HG02938 (cell line): ENCODE results near the gene PACS1.
"Not testable (repeated sequence)": the region's sequence is repeated elsewhere in the genome, so short reads cannot be mapped to it uniquely, and the experiment has no call there.

Source experiments
- ATAC-seq: cut with Tn5 transposase; IDR thresholded peaks from one replicate; pipeline ENCODE4 v1.9.1; 2021; ENCODE audit warnings: mild to moderate bottlenecking, moderate library complexity; ENCODE audit not compliant: unreplicated experiment

Gene PACS1

DNA sequence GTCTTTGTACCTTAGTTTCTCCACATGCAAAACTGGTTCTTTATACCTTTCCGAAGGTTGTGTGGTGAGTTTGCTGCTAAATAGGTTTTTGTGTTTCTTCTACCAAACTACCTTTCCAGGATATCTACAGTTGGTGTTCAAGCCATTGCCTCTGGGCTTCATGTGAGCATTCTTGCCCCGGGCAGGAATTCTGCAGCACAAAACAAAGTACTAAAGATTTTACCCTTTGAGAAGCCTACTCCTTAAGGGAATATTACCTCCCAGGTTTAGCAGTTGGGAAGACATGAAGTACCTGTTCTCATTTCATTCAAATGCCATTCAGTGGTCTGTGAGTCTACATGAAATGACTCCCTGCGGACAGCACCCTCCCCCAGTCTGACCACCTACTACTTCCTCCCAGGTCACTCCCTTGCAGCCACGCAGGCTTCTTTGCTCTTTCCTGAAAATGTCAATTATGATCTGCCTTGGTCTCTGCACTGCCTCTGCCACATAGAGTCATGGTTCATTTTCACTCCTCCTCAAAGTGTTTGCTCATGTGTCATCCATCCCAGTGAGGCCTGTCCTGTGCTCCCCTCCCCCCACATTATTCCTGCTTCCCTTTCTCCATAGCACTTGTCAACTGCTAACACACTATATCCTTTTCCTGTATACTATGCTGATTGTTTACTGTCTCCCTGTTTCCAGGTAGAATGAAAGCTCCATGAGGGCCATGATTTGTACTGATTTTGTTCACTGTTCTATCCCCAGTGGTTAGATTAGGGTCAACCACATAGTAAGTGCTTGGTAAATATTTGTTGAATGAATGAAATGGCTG is 36.9 kb downstream of the PACS1 start:
- no peak for ATAC-seq

DNA sequence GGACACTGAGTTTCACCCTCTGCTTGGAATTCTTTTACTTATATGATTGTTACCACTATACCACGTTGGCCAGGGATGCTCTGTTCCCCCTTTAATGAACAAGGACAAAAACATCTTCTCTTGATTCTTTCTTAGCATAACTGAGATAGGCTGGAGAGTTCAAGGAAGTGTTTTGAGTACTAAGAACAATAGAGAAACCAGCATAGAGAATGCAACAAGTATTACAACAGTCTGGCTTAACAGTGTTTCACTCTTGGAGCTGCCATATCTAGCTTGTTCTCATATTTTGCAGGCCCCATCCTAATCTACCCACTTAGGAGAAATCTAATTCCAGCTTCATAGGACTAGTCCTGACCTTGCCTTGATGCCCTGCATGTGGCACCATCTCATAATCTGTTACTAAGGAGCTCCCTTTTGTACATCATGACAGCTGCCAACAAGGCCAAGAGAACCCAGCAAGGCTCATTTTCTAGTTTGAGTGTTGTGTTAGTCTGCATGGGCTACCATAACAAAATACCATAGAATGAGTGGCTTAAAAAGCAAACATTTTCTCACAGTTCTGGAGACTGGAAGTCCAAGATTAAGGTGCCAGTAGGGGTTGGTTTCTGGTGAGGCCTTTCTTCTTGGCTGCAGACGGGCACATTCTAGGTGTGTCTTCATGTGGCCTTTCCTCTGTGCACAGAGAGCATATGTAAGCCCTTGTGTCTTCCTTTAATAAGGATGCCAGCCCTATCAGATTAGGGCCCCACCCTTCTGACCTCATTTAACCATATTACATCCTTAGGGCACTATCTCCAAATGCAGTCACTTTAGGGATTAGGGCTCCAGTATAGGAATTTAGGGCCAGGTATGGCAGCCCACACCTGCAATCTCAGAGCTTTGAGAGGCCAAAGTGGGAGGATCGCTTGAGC is 37.8 kb downstream of the PACS1 start:
- ATAC-seq, result no peak

DNA sequence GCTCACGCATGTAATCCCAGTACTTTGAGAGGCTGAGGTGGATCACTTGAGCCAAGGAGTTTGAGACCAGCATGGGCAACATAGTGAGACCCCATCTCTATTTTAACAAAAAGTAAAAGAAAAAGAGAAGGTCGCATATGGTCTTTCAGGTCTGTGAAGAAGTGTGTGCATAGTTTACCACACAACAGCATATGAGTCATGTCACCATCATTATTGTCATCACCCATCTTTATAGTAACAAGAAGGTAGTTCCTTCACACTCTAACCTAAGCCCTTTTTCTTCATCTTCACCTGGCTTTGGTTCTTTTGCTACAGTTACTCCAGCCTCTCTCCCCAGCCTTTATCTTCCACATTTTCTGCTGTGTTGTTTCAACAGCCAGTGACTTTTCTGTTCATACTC is 39.2 kb downstream of the PACS1 start:
- ATAC-seq, result no peak

DNA sequence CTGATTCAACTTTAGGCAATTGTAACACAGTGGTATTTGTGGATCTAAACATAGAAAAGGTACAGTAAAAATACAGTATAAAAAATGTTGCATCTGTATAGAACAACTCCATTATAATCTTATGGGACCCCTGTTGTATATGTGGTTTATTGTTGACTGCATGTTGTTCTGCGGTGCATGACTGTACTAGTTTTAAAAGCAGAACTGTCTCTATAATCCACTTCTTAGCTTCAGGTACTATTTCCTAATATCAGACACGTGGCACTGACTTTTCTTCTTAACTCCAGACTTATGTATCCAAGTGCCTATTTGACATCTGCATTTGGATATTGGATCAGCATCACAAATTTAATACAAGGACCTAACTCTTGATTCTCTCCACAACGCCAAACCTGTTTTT is 41.1 kb downstream of the PACS1 start:
- no peak for ATAC-seq

GRCh38 chr11:66112041-66112491 is 42.0 kb downstream of the PACS1 start:
- ATAC-seq, result no peak

GRCh38 chr11:66112601-66113499 is 42.8 kb downstream of the PACS1 start:
- no peak for ATAC-seq

DNA sequence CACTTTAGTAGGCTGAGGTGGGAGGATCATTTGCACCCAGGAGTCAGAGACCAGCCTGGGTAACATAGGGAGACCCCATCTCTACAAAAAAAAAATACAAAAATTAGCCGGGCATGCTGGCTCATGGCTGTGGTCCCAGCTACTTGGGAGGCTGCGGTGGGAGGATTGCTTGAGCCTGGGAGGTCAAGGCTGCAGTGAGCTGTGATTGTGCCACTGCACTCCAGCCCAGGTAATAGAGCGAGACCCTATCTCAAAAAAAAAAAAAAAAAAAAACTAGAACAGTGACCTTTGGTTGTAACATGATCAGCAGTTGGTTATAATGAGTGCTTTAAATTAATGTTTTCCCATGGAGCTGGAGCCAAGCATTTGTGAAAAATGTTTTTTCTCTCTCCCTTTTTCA is 44.9 kb downstream of the PACS1 start:
- ATAC-seq, result not testable (repeated sequence)

GRCh38 chr11:66115638-66116301 is 45.7 kb downstream of the PACS1 start:
- peak; percentile 64 for ATAC-seq

GRCh38 chr11:66116576-66117361 is 46.7 kb downstream of the PACS1 start:
- no peak for ATAC-seq

- no peak for ATAC-seq
Measured at GRCh38 chr11:66118847-66119246, 48.8 kb downstream of the PACS1 start.

DNA sequence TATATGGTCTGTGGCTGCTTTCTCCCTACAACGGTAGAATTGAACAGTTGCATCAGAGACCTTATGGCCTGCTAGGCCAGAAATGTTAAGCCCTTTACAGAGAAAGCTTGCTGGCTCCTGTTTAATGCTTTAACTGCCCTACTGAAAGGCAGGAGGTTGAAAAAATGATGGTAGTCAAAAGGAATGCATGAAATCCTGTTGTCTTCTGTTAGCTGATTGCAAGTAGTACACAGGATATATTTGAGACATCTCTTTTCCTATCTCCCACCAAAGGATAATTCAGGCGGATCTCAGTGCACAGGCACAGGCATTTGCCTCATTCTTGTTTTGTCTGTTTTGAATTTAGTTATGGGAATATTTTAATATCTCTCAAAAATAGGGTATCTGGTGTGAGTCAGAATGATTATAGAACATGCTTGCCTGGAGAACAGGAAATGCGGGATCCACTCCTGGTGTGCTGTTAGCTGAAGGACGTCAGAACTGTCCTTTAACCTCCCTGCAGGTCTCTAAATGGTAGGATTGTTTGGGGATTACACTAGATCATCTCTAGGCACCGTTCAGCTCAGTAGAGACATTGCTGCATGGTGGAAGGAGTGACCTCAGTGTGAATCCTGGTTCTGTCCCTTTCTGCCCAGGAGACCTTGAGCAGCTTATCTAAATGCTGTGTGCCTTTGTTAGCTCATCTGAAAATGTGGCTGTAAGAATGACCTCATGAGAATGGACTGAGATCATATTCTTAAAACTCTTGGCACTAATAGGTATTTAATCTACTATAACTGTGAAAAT is 49.5 kb downstream of the PACS1 start:
- ATAC-seq, result no peak

GRCh38 chr11:66121466-66121865 is 51.4 kb downstream of the PACS1 start:
- no peak for ATAC-seq

DNA sequence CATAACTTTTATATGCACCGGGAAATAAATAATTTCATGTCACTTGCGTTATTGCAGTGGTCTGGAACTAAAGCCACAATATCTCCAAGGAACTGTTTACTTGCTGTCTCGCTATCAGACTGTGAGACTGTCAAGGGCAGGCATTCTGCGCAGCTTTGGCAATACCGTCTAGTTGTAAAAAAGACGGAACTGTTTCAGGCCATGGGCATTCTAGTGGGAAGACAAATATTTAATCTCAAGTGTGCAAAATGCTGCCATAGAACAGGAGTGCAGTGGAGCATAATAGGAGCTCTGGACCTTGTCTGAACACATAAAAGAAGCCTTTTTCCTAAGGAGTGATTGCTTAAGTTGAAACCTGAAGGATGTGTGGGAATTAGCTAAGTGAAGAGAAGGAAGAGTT is 53.8 kb downstream of the PACS1 start:
- no peak for ATAC-seq

- ATAC-seq, result no peak
Measured at GRCh38 chr11:66124564-66124963, 54.5 kb downstream of the PACS1 start.

DNA sequence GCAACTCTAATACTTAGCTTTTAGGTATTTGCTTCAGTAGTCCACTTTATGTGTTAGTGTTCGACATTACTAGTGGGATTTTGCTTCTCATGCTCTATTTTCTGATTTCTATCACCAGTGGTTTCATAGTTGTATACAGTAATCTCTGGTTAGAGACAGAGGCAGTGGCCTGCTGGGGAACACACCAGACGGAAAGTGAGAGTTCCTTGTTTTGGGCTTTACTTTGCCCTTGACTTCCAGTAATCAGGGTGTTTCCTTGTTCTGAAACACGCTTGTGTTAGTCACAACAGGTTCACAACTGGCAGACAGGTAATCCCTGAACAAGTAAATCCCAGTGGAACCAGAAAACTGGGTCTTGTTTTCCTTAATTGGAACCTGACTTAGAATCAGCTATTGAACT is 56.0 kb downstream of the PACS1 start:
- ATAC-seq, result no peak

GRCh38 chr11:66126808-66127555 is 56.9 kb downstream of the PACS1 start:
- no peak for ATAC-seq

GRCh38 chr11:66130978-66131377 is 60.9 kb downstream of the PACS1 start:
- no peak for ATAC-seq
